ENCODE results near the gene LIN28A. TPM values are rescaled to one million over a fixed set of nuclear protein-coding genes. Genes with fewer than 3 reads are reported as not detected.
"Not testable (repeated sequence)": the region's sequence is repeated elsewhere in the genome, so short reads cannot be mapped to it uniquely, and the experiment has no call there.

The LIN28A gene
- total and polyA plus RNA-seq, 4 donors = not detected

GRCh38 chr1:26373789-26374188, 36.8 kb upstream of the LIN28A start:
- no peak overlapping the region for H3K9ac ChIP-seq (ENCODE audit: low read depth in 1 of 2, low read length in 2 of 2)
- no peaks in the 10 kb centered on the region for H3K36me3 ChIP-seq (ENCODE audit: control insufficient read depth in 4 of 4, insufficient read depth in 3 of 4, low read depth in 1 of 4, low read length in 3 of 4)
- no peaks in the 10 kb centered on the region for H3K27me3 ChIP-seq (ENCODE audit: control insufficient read depth in 4 of 4, insufficient read depth in 4 of 4, low read length in 3 of 4)
- no peak for DNase-seq (ENCODE audit: low spot score)
- H3K4me3 ChIP-seq (ENCODE audit: low read depth in 1 of 3, low read length in 3 of 3) = no peak overlapping the region
- TF ChIP-seq REST (IDR thresholded peaks at IDR 0.05) = no peak
- TF ChIP-seq RAD21 (IDR thresholded peaks at IDR 0.05) = no peak
- TF ChIP-seq MAX (IDR thresholded peaks at IDR 0.05) = no peak
- no peak for TF ChIP-seq CTCF (IDR thresholded peaks at IDR 0.05; ENCODE audit: low read depth, low read length, missing input control)
- TF ChIP-seq HNF4G (IDR thresholded peaks at IDR 0.05) = no peak
- TF ChIP-seq FOXA1 (IDR thresholded peaks at IDR 0.05) = no peak
- TF ChIP-seq NR2F2 (IDR thresholded peaks at IDR 0.05) = no peak
- TF ChIP-seq FOXA2 (IDR thresholded peaks at IDR 0.05) = no peak
- no peak for TF ChIP-seq GABPA (IDR thresholded peaks at IDR 0.05 in 1 of 2, conservative IDR thresholded peaks at IDR 0.05 in 1 of 2)
- no peak for TF ChIP-seq JUND (IDR thresholded peaks at IDR 0.05)
- TF ChIP-seq TAF1 (conservative IDR thresholded peaks at IDR 0.05) = no peak
- WGBS = 54% methylated on average over 2 of the region's 2 CpGs
- H3K27ac ChIP-seq (ENCODE audit: low read depth in 1 of 2, low read length in 2 of 2) = no peak overlapping the region
- no peaks in the 10 kb centered on the region for H3K4me1 ChIP-seq (ENCODE audit: control insufficient read depth in 4 of 4, insufficient read depth in 4 of 4, low read length in 3 of 4)
- H3K9me3 ChIP-seq (ENCODE audit: control insufficient read depth in 4 of 4, low read length in 3 of 4) = no peaks in the 10 kb centered on the region

- not testable (repeated sequence) for H3K9ac ChIP-seq (ENCODE audit: low read depth in 1 of 2, low read length in 2 of 2); DNase-seq (ENCODE audit: low spot score); H3K27ac ChIP-seq (ENCODE audit: low read depth in 1 of 2, low read length in 2 of 2); H3K36me3 ChIP-seq (ENCODE audit: control insufficient read depth in 4 of 4, insufficient read depth in 3 of 4, low read depth in 1 of 4, low read length in 3 of 4); H3K27me3 ChIP-seq (ENCODE audit: control insufficient read depth in 4 of 4, insufficient read depth in 4 of 4, low read length in 3 of 4); H3K9me3 ChIP-seq (ENCODE audit: control insufficient read depth in 4 of 4, low read length in 3 of 4); H3K4me3 ChIP-seq (ENCODE audit: low read depth in 1 of 3, low read length in 3 of 3); H3K4me1 ChIP-seq (ENCODE audit: control insufficient read depth in 4 of 4, insufficient read depth in 4 of 4, low read length in 3 of 4)
- 54% methylated on average over 2 of the region's 2 CpGs for WGBS
Measured at GRCh38 chr1:26374361-26374760, 36.3 kb upstream of the LIN28A start.

GRCh38 chr1:26375081-26375480, 35.5 kb upstream of the LIN28A start:
- TF ChIP-seq EGR1 (IDR thresholded peaks at IDR 0.05; ENCODE audit: low read depth in 2 of 2) (no peak), RXRA (IDR thresholded peaks at IDR 0.05) (no peak), CTCF (IDR thresholded peaks at IDR 0.05; ENCODE audit: low read depth, low read length, missing input control) (no peak), TAF1 (conservative IDR thresholded peaks at IDR 0.05) (no peak), FOXA2 (IDR thresholded peaks at IDR 0.05) (no peak), ZBTB33 (IDR thresholded peaks at IDR 0.05) (no peak), JUND (IDR thresholded peaks at IDR 0.05) (no peak), FOXA1 (IDR thresholded peaks at IDR 0.05) (no peak), HNF4G (IDR thresholded peaks at IDR 0.05) (no peak)
- 67% methylated on average over 6 of the region's 6 CpGs for WGBS
- no peaks in the 10 kb centered on the region for H3K9me3 ChIP-seq (ENCODE audit: control insufficient read depth in 4 of 4, low read length in 3 of 4)
- H3K27me3 ChIP-seq (ENCODE audit: control insufficient read depth in 4 of 4, insufficient read depth in 4 of 4, low read length in 3 of 4) = no peaks in the 10 kb centered on the region
- H3K9ac ChIP-seq (ENCODE audit: low read depth in 1 of 2, low read length in 2 of 2) = no peak overlapping the region
- no peak overlapping the region for H3K4me3 ChIP-seq (ENCODE audit: low read depth in 1 of 3, low read length in 3 of 3)
- H3K27ac ChIP-seq (ENCODE audit: low read depth in 1 of 2, low read length in 2 of 2) = no peak overlapping the region
- no peak for DNase-seq (ENCODE audit: low spot score)
- H3K4me1 ChIP-seq (ENCODE audit: control insufficient read depth in 4 of 4, insufficient read depth in 4 of 4, low read length in 3 of 4) = no peaks in the 10 kb centered on the region
- no peaks in the 10 kb centered on the region for H3K36me3 ChIP-seq (ENCODE audit: control insufficient read depth in 4 of 4, insufficient read depth in 3 of 4, low read depth in 1 of 4, low read length in 3 of 4)

All from liver (tissue), 9 donors.